Measurements from ENCODE around the gene TPPP2.

DNA sequence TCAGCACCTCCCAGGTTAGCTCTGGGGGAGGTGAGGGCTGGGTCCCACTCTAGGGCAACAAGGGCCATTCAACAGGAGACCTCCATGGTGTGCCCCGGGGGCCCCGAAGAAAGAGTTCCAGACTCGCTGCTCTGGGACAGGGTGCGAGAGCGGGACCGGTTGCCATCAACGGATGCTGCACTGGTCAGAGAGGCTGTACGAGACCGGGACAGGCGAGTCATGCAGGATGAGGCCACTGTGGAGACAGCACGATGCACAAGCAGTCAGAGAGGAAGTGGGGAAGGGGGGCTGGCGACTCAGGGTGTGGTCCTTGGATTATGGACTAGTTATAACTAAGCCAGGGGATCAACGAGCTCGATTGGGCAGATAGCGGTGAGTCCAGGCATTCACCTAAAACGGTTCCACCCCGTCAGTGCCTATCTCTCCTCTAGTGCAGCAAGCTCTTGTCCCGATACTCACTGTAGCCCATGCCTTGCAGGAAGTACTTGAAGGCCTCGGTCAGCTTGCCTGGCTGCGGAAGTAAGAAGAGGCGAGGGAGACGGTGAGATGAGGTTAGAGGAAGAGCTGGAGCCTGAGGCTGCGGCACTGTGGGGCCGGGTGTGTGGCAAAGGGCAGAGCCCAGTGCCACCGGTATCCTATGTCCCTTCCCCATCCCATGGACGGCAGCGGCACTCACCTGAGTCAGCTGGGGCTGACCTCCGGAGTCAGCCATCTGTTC lies 12.3 kb upstream of the TPPP2 start:
- TF ChIP-seq, protein P1, sequence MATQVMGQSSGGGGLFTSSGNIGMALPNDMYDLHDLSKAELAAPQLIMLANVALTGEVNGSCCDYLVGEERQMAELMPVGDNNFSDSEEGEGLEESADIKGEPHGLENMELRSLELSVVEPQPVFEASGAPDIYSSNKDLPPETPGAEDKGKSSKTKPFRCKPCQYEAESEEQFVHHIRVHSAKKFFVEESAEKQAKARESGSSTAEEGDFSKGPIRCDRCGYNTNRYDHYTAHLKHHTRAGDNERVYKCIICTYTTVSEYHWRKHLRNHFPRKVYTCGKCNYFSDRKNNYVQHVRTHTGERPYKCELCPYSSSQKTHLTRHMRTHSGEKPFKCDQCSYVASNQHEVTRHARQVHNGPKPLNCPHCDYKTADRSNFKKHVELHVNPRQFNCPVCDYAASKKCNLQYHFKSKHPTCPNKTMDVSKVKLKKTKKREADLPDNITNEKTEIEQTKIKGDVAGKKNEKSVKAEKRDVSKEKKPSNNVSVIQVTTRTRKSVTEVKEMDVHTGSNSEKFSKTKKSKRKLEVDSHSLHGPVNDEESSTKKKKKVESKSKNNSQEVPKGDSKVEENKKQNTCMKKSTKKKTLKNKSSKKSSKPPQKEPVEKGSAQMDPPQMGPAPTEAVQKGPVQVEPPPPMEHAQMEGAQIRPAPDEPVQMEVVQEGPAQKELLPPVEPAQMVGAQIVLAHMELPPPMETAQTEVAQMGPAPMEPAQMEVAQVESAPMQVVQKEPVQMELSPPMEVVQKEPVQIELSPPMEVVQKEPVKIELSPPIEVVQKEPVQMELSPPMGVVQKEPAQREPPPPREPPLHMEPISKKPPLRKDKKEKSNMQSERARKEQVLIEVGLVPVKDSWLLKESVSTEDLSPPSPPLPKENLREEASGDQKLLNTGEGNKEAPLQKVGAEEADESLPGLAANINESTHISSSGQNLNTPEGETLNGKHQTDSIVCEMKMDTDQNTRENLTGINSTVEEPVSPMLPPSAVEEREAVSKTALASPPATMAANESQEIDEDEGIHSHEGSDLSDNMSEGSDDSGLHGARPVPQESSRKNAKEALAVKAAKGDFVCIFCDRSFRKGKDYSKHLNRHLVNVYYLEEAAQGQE (IDR thresholded peaks at IDR 0.05; ENCODE audit: insufficient read depth in 1 of 2, low read depth in 2 of 2, low read length in 2 of 2) = no peak
- TF ChIP-seq POLR2AphosphoS5 (IDR thresholded peaks at IDR 0.05; ENCODE audit: low read depth, low read length) = no peak
- no peak for TF ChIP-seq TAF1 (IDR thresholded peaks at IDR 0.05; ENCODE audit: borderline replicate concordance, insufficient read depth, low read length)
- TF ChIP-seq SIN3A (IDR thresholded peaks at IDR 0.05; ENCODE audit: borderline replicate concordance, insufficient read depth, low read length) = no peak
